OCI-LY3 (cell line): ENCODE data around the gene HAUS6.

Experiments used
- EZH2phosphoT487 ChIP-seq: fragments of 200-600 bp; shearing (Covaris generic); IDR thresholded peaks from 2 replicates; pipeline ENCODE4 v1.6.1; 2018; ENCODE audit warnings: antibody characterized with exemption, mixed run types, low read depth
- TF ChIP-seq, protein P1 (sequence below): fragments of 200-600, 300-600 bp; sonication (generic); IDR thresholded peaks from 2 replicates; pipeline ENCODE4 v1.5.1; 2014; ENCODE audit warnings: antibody characterized with exemption, low read length, low read depth

- TF ChIP-seq, protein P1, sequence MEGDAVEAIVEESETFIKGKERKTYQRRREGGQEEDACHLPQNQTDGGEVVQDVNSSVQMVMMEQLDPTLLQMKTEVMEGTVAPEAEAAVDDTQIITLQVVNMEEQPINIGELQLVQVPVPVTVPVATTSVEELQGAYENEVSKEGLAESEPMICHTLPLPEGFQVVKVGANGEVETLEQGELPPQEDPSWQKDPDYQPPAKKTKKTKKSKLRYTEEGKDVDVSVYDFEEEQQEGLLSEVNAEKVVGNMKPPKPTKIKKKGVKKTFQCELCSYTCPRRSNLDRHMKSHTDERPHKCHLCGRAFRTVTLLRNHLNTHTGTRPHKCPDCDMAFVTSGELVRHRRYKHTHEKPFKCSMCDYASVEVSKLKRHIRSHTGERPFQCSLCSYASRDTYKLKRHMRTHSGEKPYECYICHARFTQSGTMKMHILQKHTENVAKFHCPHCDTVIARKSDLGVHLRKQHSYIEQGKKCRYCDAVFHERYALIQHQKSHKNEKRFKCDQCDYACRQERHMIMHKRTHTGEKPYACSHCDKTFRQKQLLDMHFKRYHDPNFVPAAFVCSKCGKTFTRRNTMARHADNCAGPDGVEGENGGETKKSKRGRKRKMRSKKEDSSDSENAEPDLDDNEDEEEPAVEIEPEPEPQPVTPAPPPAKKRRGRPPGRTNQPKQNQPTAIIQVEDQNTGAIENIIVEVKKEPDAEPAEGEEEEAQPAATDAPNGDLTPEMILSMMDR = no peak
- TF ChIP-seq EZH2phosphoT487 = no peak
Observed at GRCh38 chr9:19057033-19057432, 45.7 kb downstream of the HAUS6 start.
